NCI-H2196 treated with DMSO at 0.1 percent for 48 hours (cell line): ENCODE measurements around the gene TMEM223.
A peak's percentile ranks its signal among the peaks of the same experiment; 100 is the strongest.
"Not testable (repeated sequence)": the region's sequence is repeated elsewhere in the genome, so short reads cannot be mapped to it uniquely, and the experiment has no call there.

ENCODE experiments used
- DNase-seq: peaks from one replicate; lab custom pipeline; 2025; ENCODE audit not compliant: unreplicated experiment; lab: John Stamatoyannopoulos, UW

Gene TMEM223

GRCh38 chr11:62755086-62755615 lies 36.7 kb downstream of the TMEM223 start:
- no peak for DNase-seq

GRCh38 chr11:62753736-62754603 lies 37.8 kb downstream of the TMEM223 start, which contains the start of gene ZBTB3:
Gene ZBTB3, minus strand, starts transcription at chr11:62754160. Its CDS starts 496 bp downstream, at chr11:62753664.
- DNase-seq: peak; percentile 99

DNA sequence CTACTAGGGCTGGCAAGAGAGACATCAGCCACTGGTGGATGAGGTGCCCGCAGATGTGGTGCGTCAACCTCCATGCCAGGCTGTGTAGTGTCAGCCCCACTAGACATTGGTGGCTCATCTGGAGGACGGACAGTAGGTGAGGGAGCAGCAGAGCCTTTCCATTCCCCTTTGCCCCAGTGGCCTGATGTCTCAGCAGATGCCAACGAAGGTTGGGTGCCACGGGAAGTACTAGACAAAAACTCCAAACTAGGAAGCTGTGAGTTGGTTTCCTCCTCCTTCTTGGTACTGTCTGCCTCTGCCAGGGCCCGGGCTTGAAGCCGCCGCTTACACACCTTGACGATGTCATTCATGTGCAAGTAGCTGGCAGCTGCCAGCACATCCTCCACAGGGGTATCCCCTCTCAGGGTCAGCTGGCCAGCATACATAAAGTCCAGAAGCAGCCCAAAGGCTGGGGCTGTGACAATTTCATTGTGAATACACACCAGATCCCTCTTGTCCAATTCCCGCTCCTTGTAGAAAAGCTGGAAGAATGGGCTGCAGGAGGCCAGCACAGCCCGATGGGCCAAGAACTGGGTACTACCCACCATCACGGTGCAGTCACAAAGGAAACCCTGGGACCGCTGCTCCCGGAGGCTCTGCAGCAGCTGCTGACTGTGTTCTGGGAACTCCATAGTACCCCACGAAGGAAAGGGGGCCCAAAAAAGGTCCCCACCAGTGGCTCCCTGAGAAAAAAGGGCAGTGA lies 38.6 kb downstream of the TMEM223 start:
- DNase-seq: no peak

- no peak for DNase-seq
These were observed 39.5 kb downstream of the TMEM223 start for GRCh38 chr11:62752177-62752785.

DNA sequence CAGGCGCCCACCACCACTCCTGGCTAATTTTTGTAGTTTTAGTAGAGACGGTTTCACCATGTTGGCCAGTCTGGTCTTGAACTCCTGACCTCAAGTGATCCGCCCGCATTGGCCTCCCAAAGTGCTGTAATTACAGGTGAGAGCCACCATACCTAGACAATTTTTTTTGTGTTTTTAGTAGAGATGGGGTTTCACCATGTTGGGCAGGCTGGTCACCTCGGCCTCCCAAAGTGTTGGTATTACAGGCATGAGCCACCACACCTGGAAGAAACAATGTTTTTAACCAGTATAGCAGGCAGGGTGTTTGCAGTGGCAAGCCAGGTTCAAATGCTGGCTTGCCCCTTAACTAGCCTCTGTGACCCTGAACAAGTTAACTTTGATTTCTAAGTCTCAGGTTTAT lies 41.9 kb downstream of the TMEM223 start:
- not testable (repeated sequence) for DNase-seq

GRCh38 chr11:62747475-62748160 lies 44.2 kb downstream of the TMEM223 start:
- no peak for DNase-seq
